ENCODE measurements around the gene RHBDD1. TPM values are rescaled to one million over a fixed set of nuclear protein-coding genes. Genes with fewer than 3 reads are reported as not detected.

Gene RHBDD1
- total RNA-seq, 1 donor from 2014 or later: 34.3 TPM

- Mint-ChIP-seq H3K4me1 (peaks cover 53% of the 10 kb centered on the region), H3K27me3 (ENCODE audit: low read depth) (no peaks in the 10 kb centered on the region), H3K27ac (ENCODE audit: unreplicated experiment) (no peak overlapping the region), H3K9me3 (no peaks in the 10 kb centered on the region), H3K4me3 (peak overlapping the region; percentile 84), H3K36me3 (ENCODE audit: low read depth) (peaks cover 15% of the 10 kb centered on the region)
- no peak for DNase-seq (ENCODE audit: low read depth, low spot score)
- TF ChIP-seq CTCF (conservative IDR thresholded peaks at IDR 0.05): no peak
Observed at GRCh38 chr2:226794751-226795171, 41.1 kb upstream of the RHBDD1 start.

GRCh38 chr2:226795281-226796011 is 40.4 kb upstream of the RHBDD1 start:
- DNase-seq (ENCODE audit: low read depth, low spot score): no peak
- Mint-ChIP-seq H3K27me3 (ENCODE audit: low read depth) (no peaks in the 10 kb centered on the region), H3K4me3 (peak overlapping the region; percentile 84), H3K4me1 (peaks cover 50% of the 10 kb centered on the region), H3K27ac (ENCODE audit: unreplicated experiment) (no peak overlapping the region), H3K9me3 (no peaks in the 10 kb centered on the region), H3K36me3 (ENCODE audit: low read depth) (peaks cover 15% of the 10 kb centered on the region)
- no peak for TF ChIP-seq CTCF (conservative IDR thresholded peaks at IDR 0.05)

GRCh38 chr2:226796012-226796839 is 39.6 kb upstream of the RHBDD1 start:
- peak overlapping the region; percentile 84 for H3K4me3 Mint-ChIP-seq
- H3K27me3 Mint-ChIP-seq (ENCODE audit: low read depth): no peaks in the 10 kb centered on the region
- DNase-seq (ENCODE audit: low read depth, low spot score): no peak
- no peak for TF ChIP-seq CTCF (conservative IDR thresholded peaks at IDR 0.05)
- no peak overlapping the region for H3K27ac Mint-ChIP-seq (ENCODE audit: unreplicated experiment)
- H3K36me3 Mint-ChIP-seq (ENCODE audit: low read depth): peaks cover 15% of the 10 kb centered on the region
- peaks cover 50% of the 10 kb centered on the region for H3K4me1 Mint-ChIP-seq
- H3K9me3 Mint-ChIP-seq: no peaks in the 10 kb centered on the region

- no peaks in the 10 kb centered on the region for H3K27me3 Mint-ChIP-seq (ENCODE audit: low read depth)
- peak overlapping the region; percentile 84 for H3K4me3 Mint-ChIP-seq
- H3K36me3 Mint-ChIP-seq (ENCODE audit: low read depth): peaks cover 15% of the 10 kb centered on the region
- no peaks in the 10 kb centered on the region for H3K9me3 Mint-ChIP-seq
- no peak for DNase-seq (ENCODE audit: low read depth, low spot score)
- TF ChIP-seq CTCF (conservative IDR thresholded peaks at IDR 0.05): peak; percentile 36
- no peak overlapping the region for H3K27ac Mint-ChIP-seq (ENCODE audit: unreplicated experiment)
- H3K4me1 Mint-ChIP-seq: peaks cover 54% of the 10 kb centered on the region
Observed at GRCh38 chr2:226796840-226797288, 39.0 kb upstream of the RHBDD1 start.

- peaks cover 48% of the 10 kb centered on the region for H3K4me1 Mint-ChIP-seq
- H3K27me3 Mint-ChIP-seq (ENCODE audit: low read depth): no peaks in the 10 kb centered on the region
- no peak for TF ChIP-seq CTCF (conservative IDR thresholded peaks at IDR 0.05)
- peak overlapping the region; percentile 93 for H3K4me3 Mint-ChIP-seq
- no peak for DNase-seq (ENCODE audit: low read depth, low spot score)
- H3K27ac Mint-ChIP-seq (ENCODE audit: unreplicated experiment): no peak overlapping the region
- H3K36me3 Mint-ChIP-seq (ENCODE audit: low read depth): peaks cover 15% of the 10 kb centered on the region
- H3K9me3 Mint-ChIP-seq: no peaks in the 10 kb centered on the region
Observed at GRCh38 chr2:226797289-226797988, 38.4 kb upstream of the RHBDD1 start.
